AG09319 (cell line): ENCODE measurements around the gene KDM6A.
"Not testable (repeated sequence)": the region's sequence is repeated elsewhere in the genome, so short reads cannot be mapped to it uniquely, and the experiment has no call there.

Experiments used
- DNase-seq: peaks from one replicate; pipeline ENCODE4 v3.0.0-alpha.2; 2010; ENCODE audit warnings: low read depth; ENCODE audit errors: extremely low read depth
- TF ChIP-seq, protein P1 (sequence below): IDR thresholded peaks from 2 replicates; pipeline ENCODE4 v1.5.1; 2011; ENCODE audit warnings: low read depth, mild to moderate bottlenecking, inconsistent platforms, low read length, moderate library complexity

The KDM6A gene

DNA sequence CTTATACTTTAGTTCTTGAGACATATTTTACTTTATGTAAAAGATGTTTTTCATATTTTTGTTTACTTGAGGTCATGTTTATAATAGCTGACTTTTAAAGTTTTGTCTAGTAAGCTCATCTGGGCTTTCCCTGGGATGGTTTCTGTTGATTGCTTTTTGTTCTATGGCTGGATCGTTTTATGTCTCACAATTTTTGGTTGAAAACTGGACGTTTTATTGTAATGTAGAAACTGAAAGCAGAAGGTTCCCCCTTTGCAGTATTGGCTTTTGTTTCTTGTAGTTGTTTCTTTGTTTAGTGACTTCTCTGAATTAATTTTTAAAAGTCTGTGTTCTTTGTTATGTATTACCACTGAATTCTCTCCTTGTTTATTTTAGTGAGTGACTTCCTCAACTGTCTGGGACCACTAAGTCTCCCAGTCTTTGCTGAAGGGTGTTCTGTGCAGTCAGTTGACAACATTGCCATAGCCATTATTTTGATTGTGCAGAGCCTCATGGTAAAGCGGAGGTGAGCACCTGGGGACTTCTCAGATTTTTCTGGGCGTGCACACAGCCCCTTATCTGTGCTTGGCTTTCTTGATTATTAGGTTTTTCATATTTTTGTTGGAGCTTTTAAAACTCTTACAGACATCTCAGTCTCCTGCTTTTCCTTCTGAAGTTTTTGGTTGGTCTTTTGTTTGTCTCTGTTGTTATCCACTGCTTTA, 31.0 kb downstream of the KDM6A start:
- TF ChIP-seq, protein P1, sequence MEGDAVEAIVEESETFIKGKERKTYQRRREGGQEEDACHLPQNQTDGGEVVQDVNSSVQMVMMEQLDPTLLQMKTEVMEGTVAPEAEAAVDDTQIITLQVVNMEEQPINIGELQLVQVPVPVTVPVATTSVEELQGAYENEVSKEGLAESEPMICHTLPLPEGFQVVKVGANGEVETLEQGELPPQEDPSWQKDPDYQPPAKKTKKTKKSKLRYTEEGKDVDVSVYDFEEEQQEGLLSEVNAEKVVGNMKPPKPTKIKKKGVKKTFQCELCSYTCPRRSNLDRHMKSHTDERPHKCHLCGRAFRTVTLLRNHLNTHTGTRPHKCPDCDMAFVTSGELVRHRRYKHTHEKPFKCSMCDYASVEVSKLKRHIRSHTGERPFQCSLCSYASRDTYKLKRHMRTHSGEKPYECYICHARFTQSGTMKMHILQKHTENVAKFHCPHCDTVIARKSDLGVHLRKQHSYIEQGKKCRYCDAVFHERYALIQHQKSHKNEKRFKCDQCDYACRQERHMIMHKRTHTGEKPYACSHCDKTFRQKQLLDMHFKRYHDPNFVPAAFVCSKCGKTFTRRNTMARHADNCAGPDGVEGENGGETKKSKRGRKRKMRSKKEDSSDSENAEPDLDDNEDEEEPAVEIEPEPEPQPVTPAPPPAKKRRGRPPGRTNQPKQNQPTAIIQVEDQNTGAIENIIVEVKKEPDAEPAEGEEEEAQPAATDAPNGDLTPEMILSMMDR: no peak
- no peak for DNase-seq

DNA sequence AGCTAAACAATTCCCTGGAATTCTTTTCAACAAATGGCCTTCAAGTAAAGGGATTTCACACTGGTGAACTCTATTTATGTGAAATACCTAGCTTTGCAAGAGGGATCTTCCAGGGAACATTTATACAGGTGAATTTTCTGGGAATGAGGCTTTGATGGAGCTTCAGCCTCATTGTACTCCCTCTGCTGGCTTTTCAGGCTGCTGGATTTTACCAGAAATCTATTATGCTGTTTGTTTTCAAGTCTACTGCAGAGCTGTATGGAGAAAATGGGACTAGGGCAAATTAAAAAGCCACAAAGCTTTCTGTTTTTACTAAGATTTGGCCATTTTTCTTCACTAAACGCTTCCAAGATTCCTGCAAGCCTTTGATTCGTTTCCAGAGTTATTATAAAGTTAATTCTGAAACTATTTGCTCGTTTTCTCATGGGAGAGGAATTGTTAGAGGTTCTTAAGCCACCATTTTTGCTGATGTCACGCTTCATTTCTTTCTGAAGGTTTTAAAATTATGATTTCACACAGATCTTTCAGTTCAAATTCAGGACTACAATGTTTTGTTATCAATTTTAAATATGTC, 31.6 kb downstream of the KDM6A start:
- no peak for DNase-seq

DNA sequence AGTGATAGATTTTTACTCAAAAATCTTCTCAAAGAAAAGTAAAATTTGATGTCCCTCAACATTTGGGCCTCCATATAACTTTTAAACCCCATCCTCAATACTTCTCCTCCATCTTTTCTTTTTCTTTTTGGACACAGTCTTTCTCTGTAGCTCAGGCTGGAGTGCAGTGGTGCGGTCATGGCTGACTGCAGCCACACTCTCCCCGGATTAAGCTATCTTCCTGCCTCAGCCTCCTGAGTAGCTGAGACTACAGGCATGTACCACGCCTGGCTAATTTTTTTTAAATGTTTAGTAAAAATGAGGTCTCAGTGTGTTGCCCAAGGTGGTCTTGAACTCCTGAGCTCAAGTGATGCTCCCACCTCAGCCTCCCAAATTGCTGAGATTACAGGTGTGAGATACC, 33.1 kb downstream of the KDM6A start:
- no peak for DNase-seq
- TF ChIP-seq, protein P1: no peak

More for the DNA sequence above, 31.6 kb downstream of the KDM6A start:
- TF ChIP-seq, protein P1: peak; percentile 35

DNA sequence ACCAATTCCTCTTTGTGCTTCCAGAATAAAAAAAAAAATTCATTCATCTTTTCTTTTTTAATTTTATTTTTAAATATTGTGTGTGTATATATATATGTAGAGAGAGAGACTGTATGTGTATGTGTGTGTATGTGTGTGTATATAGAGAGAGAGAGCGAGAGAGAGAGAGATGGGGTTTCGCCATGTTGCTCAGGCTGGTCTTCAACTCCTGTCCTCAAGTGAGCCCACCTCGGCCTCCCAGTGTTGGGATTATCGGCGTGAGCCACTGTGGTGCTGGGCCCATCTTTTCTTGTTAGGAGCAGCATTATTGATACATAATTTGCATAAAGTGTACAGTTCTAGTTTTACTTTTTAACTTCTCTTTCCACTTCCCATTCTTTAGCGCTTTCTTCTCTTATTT, 33.6 kb downstream of the KDM6A start:
- no peak for DNase-seq
- TF ChIP-seq, protein P1: no peak

DNA sequence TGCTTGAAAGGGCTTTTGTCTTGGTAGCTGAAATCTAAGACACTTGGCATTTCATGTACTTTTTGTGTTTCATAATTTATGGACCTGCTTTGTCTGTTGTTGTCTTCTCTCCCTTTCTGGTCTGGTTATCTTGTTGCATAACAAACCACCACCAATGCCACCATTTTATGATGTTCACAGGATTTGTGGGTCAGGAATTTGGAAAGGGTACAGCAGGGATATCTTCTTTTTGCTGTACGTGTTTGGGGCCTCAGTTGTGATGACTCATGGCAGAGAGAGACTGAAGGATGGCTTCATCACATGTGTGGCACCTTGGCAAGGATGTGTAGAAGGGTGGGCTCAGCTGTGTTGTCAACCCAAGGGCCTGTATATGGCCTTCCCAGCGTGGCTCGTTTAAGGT, 35.2 kb downstream of the KDM6A start:
- DNase-seq: no peak
- TF ChIP-seq, protein P1: no peak

DNA sequence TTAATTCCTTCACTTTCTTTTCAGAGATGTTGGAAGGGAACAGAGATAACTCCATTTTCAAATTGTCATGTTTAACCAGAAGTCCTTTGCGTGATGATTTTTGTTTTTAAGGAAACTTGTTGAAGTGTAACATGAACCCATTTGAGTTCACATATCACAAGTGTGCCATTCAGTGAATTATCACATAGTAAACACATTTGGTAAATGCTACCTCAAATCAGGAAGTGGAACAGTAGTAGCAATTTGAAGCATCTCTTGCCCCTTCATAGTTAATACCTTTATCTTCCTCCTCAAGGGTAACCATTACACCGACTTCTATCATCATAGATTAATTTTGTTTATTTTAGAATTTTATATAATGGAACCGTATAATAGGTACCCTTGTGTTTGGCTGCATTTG, 35.8 kb downstream of the KDM6A start:
- TF ChIP-seq, protein P1: no peak
- DNase-seq: no peak

DNA sequence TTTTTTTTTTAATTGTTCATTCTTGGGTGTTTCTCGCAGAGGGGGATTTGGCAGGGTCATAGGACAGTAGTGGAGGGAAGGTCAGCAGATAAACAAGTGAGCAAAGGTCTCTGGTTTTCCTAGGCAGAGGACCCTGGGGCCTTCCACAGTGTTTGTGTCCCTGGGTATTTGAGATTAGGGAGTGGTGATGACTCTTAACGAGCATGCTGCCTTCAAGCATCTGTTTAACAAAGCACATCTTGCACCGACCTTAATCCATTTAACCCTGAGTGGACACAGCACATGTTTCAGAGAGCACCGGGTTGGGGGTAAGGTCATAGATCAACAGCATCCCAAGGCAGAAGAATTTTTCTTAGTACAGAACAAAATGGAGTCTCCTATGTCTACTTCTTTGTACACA, 37.5 kb downstream of the KDM6A start:
- not testable (repeated sequence) for DNase-seq

DNA sequence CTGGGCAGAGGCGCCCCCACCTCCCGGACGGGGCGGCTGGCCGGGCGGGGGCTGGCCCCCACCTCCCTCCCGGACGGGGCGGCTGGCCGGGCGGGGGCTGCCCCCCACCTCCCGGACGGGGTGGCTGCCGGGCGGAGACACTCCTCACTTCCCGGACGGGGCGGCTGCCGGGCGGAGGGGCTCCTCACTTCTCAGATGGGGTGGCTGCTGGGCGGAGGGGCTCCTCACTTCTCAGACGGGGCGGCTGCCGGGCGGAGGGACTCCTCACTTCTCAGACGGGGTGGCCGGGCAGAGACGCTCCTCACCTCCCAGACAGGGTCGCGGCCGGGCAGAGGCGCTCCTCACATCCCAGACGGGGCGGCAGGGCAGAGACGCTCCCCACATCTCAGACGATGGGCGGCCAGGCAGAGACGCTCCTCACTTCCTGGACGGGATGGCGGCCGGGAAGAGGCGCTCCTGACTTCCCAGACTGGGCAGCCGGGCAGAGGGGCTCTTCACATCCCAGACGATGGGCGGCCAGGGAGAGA, 38.1 kb downstream of the KDM6A start:
- DNase-seq: not testable (repeated sequence)
